ENCODE results near the gene MMP11.

The MMP11 gene

GRCh38 chr22:23756891-23757290, 15.8 kb upstream of the MMP11 start:
- no peak for TF ChIP-seq CTCF (conservative IDR thresholded peaks at IDR 0.05; ENCODE audit: control insufficient read depth, insufficient read depth, low read depth, low read length)
- no peak for DNase-seq (ENCODE audit: low read depth)
- H3K4me3 ChIP-seq (ENCODE audit: control insufficient read depth, low read depth, low read length), result no peak overlapping the region

- no peak for DNase-seq (ENCODE audit: low read depth)
- no peak overlapping the region for H3K4me3 ChIP-seq (ENCODE audit: control insufficient read depth, low read depth, low read length)
- TF ChIP-seq CTCF (conservative IDR thresholded peaks at IDR 0.05; ENCODE audit: control insufficient read depth, insufficient read depth, low read depth, low read length), result no peak
These were observed 13.1 kb upstream of the MMP11 start for GRCh38 chr22:23759566-23759965.

- no peak for TF ChIP-seq CTCF (conservative IDR thresholded peaks at IDR 0.05; ENCODE audit: control insufficient read depth, insufficient read depth, low read depth, low read length)
- DNase-seq (ENCODE audit: low read depth), result no peak
- no peak overlapping the region for H3K4me3 ChIP-seq (ENCODE audit: control insufficient read depth, low read depth, low read length)
These were observed 12.6 kb upstream of the MMP11 start for GRCh38 chr22:23760056-23760455.

GRCh38 chr22:23762842-23763578, 9.6 kb upstream of the MMP11 start, which contains the start of gene C22orf15:
Gene C22orf15 (plus strand): TSS chr22:23762990. CDS start chr22:23763307, 317 bp downstream.
- no peak within 1 kb of the TSS for H3K4me3 ChIP-seq (ENCODE audit: control insufficient read depth, low read depth, low read length)
- DNase-seq (ENCODE audit: low read depth), result no peak
- no peak for TF ChIP-seq CTCF (conservative IDR thresholded peaks at IDR 0.05; ENCODE audit: control insufficient read depth, insufficient read depth, low read depth, low read length)

GRCh38 chr22:23763579-23763945, 9.1 kb upstream of the MMP11 start:
- DNase-seq (ENCODE audit: low read depth), result no peak
- TF ChIP-seq CTCF (conservative IDR thresholded peaks at IDR 0.05; ENCODE audit: control insufficient read depth, insufficient read depth, low read depth, low read length), result no peak
- no peak overlapping the region for H3K4me3 ChIP-seq (ENCODE audit: control insufficient read depth, low read depth, low read length)

GRCh38 chr22:23763954-23764353, 8.7 kb upstream of the MMP11 start:
- H3K4me3 ChIP-seq (ENCODE audit: control insufficient read depth, low read depth, low read length), result no peak overlapping the region
- no peak for TF ChIP-seq CTCF (conservative IDR thresholded peaks at IDR 0.05; ENCODE audit: control insufficient read depth, insufficient read depth, low read depth, low read length)
- no peak for DNase-seq (ENCODE audit: low read depth)
